Erythroblast (primary cell): ENCODE measurements around the gene SHANK3.

Experiments
- GATA1 ChIP-seq: IDR thresholded peaks from 2 replicates; pipeline ENCODE4 v1.6.1; 2011; ENCODE audit warnings: low read depth, mild to moderate bottlenecking, control low read depth, low read length, moderate library complexity
- POLR2A ChIP-seq: IDR thresholded peaks from 2 replicates; pipeline ENCODE4 v1.6.1; 2011; ENCODE audit warnings: mild to moderate bottlenecking, low read length

DNA sequence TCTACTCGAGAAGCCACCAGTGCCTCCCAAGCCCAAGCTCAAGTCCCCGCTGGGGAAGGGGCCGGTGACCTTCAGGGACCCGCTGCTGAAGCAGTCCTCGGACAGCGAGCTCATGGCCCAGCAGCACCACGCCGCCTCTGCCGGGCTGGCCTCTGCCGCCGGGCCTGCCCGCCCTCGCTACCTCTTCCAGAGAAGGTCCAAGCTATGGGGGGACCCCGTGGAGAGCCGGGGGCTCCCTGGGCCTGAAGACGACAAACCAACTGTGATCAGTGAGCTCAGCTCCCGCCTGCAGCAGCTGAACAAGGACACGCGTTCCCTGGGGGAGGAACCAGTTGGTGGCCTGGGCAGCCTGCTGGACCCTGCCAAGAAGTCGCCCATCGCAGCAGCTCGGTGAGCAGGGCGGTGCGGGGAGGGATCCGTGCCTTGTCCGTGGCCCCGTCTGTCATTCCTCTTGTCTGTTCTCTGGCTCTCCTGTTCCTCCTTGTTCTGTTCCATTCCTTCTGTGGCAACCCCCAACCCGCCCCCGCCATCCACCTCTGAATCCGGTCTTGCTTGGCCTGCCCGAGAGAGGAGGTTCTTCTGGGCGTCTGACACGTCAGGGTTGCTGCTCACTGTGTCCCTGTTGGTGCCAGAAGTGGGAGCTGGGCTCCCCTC, 49.6 kb downstream of the SHANK3 start:
- TF ChIP-seq POLR2A (no peak), GATA1 (no peak)
